Left ventricle myocardium inferior (tissue), 1 donor: Measurements from ENCODE around the gene PLPPR5. TPM values are rescaled to one million over a fixed set of nuclear protein-coding genes. Genes with fewer than 3 reads are reported as not detected.

ENCODE experiments used
- DNase-seq: peaks from one replicate; pipeline ENCODE4 v3.0.0-alpha.2; 2020
- H3K27ac ChIP-seq: fragments of 200-600 bp; replicated peaks from 2 replicates; pipeline ENCODE4 v1.8.0; 2021
- H3K27me3 ChIP-seq: fragments of 200-600 bp; 2 replicates; pipeline ENCODE4 v1.8.0; 2021; ENCODE audit warnings: low read depth
- H3K36me3 ChIP-seq: fragments of 200-600 bp; 2 replicates; pipeline ENCODE4 v1.8.0; 2021
- H3K4me1 ChIP-seq: fragments of 200-600 bp; 2 replicates; pipeline ENCODE4 v1.8.0; 2021
- H3K4me3 ChIP-seq: fragments of 200-600 bp; 2 replicates; pipeline ENCODE4 v1.8.0; 2021; ENCODE audit warnings: mild to moderate bottlenecking, moderate library complexity
- H3K9me3 ChIP-seq: fragments of 200-600 bp; replicated peaks from 2 replicates; pipeline ENCODE4 v1.8.0; 2021
- CTCF ChIP-seq: fragments of 200-600 bp; IDR thresholded peaks from 2 replicates; pipeline ENCODE4 v1.8.0; 2021; ENCODE audit warnings: antibody characterized with exemption, mild to moderate bottlenecking, borderline replicate concordance
- intact Hi-C: fragments of 100-400 bp; cut with micrococcal nuclease; formaldehyde crosslinking; loops from one replicate; pipeline ENCODE4 v1.11.0; 2022
- total RNA-seq: library from RNA; stranded (reverse); fragmentation: NEBNext Ultra II Directional; extraction: Animal tissue kit (Norgen Biotek cat#: 25700); gene quantifications from one replicate; pipeline ENCODE4 v1.2.1, GENCODE V29; 2021
- donor health status: DM: no; HTN: yes; CAD: no; lungs with severe emphysema.

Gene PLPPR5
- total RNA-seq, 1 donor from 2014 or later = not detected

GRCh38 chr1:99010679-99011078 is 6.0 kb upstream of the PLPPR5 start:
- no peak for TF ChIP-seq CTCF
- H3K36me3 ChIP-seq = no peaks in the 10 kb centered on the region
- intact Hi-C loops = no loop called here
- H3K9me3 ChIP-seq = no peaks in the 10 kb centered on the region
- DNase-seq = no peak
- H3K27me3 ChIP-seq = peaks cover 60% of the 10 kb centered on the region
- H3K4me3 ChIP-seq = no peak overlapping the region
- H3K4me1 ChIP-seq = no peaks in the 10 kb centered on the region
- H3K27ac ChIP-seq = no peak overlapping the region

- Histone ChIP-seq H3K27ac (no peak overlapping the region), H3K36me3 (no peaks in the 10 kb centered on the region), H3K9me3 (no peaks in the 10 kb centered on the region), H3K4me1 (peaks cover 17% of the 10 kb centered on the region), H3K27me3 (peaks cover 93% of the 10 kb centered on the region), H3K4me3 (no peak overlapping the region)
- intact Hi-C loops = no loop called here
- TF ChIP-seq CTCF = no peak
- no peak for DNase-seq
These were observed 2.7 kb upstream of the PLPPR5 start for GRCh38 chr1:99007366-99007765.

- DNase-seq = no peak
- H3K4me3 ChIP-seq = peak overlapping the region; percentile 58
- peaks cover 94% of the 10 kb centered on the region for H3K27me3 ChIP-seq
These were observed 879 bp upstream of the PLPPR5 start for GRCh38 chr1:99005537-99005942.

GRCh38 chr1:99004254-99004860 is 304 bp downstream of the PLPPR5 start:
- no peak for DNase-seq
- Histone ChIP-seq H3K4me1 (peaks cover 17% of the 10 kb centered on the region), H3K4me3 (peak overlapping the region; percentile 58), H3K9me3 (no peaks in the 10 kb centered on the region), H3K27ac (no peak overlapping the region), H3K36me3 (no peaks in the 10 kb centered on the region), H3K27me3 (peaks cover 97% of the 10 kb centered on the region)
- intact Hi-C loops = no loop called here
- no peak for TF ChIP-seq CTCF

More at GRCh38 chr1:99005537-99005942, 879 bp upstream of the PLPPR5 start:
- Histone ChIP-seq H3K9me3 (no peaks in the 10 kb centered on the region), H3K4me1 (peaks cover 17% of the 10 kb centered on the region), H3K27ac (no peak overlapping the region), H3K36me3 (no peaks in the 10 kb centered on the region)
- intact Hi-C loops = no loop called here
- TF ChIP-seq CTCF = no peak

GRCh38 chr1:99003581-99004253 is 944 bp downstream of the PLPPR5 start:
- intact Hi-C loops = no loop called here
- Histone ChIP-seq H3K4me3 (peak overlapping the region; percentile 58), H3K36me3 (no peaks in the 10 kb centered on the region), H3K27me3 (peaks cover 96% of the 10 kb centered on the region), H3K4me1 (peaks cover 17% of the 10 kb centered on the region), H3K9me3 (no peaks in the 10 kb centered on the region), H3K27ac (no peak overlapping the region)
- TF ChIP-seq CTCF = no peak
- DNase-seq = no peak
